Smooth muscle cell (in vitro differentiated cells): ENCODE measurements around the gene EIF4G3. TPM values are rescaled to one million over a fixed set of nuclear protein-coding genes. Genes with fewer than 3 reads are reported as not detected.
A peak's percentile ranks its signal among the peaks of the same experiment; 100 is the strongest.

Experiments used
- DNase-seq: peaks from one replicate; lab custom pipeline; 2025; ENCODE audit not compliant: unreplicated experiment; lab: John Stamatoyannopoulos, UW
- H2AFZ ChIP-seq: fragments of 200-600 bp; sonication (generic); 2 replicates; pipeline ENCODE4 v1.6.0; 2016; ENCODE audit warnings: antibody characterized with exemption, low read depth, mild to moderate bottlenecking
- H3F3A ChIP-seq: fragments of 200-600 bp; sonication (generic); 2 replicates; pipeline ENCODE4 v1.6.0; 2017; ENCODE audit warnings: antibody characterized with exemption, low read depth
- H3K27ac ChIP-seq: fragments of 200-600 bp; sonication (generic); 2 replicates; pipeline ENCODE4 v1.5.1; 2016; ENCODE audit warnings: low read depth, mild to moderate bottlenecking
- H3K27me3 ChIP-seq: fragments of 200-600 bp; sonication (generic); 2 replicates; pipeline ENCODE4 v1.6.1; 2016; ENCODE audit warnings: low read depth, mild to moderate bottlenecking
- H3K36me3 ChIP-seq: fragments of 200-600 bp; sonication (generic); 2 replicates; pipeline ENCODE4 v1.5.1; 2016; ENCODE audit warnings: low read depth
- H3K4me1 ChIP-seq: fragments of 200-600 bp; sonication (generic); 2 replicates; pipeline ENCODE4 v1.5.1; 2016; ENCODE audit warnings: low read depth
- H3K4me2 ChIP-seq: fragments of 200-600 bp; sonication (generic); 2 replicates; pipeline ENCODE4 v1.6.0; 2016; ENCODE audit warnings: mild to moderate bottlenecking
- H3K4me3 ChIP-seq: fragments of 200-600 bp; sonication (generic); 2 replicates; pipeline ENCODE4 v1.5.1; 2016; ENCODE audit warnings: mild to moderate bottlenecking
- H3K79me2 ChIP-seq: fragments of 200-600 bp; sonication (generic); 2 replicates; pipeline ENCODE4 v1.6.0; 2016; ENCODE audit warnings: low read depth, mild to moderate bottlenecking
- H3K9ac ChIP-seq: fragments of 200-600 bp; sonication (generic); 2 replicates; pipeline ENCODE4 v1.6.0; 2016; ENCODE audit warnings: low read depth
- H3K9me3 ChIP-seq: fragments of 200-600 bp; sonication (generic); replicated peaks from 2 replicates; pipeline ENCODE4 v1.5.1; 2016; ENCODE audit warnings: low read depth
- H4K20me1 ChIP-seq: fragments of 200-600 bp; sonication (generic); 2 replicates; pipeline ENCODE4 v1.6.0; 2016; ENCODE audit warnings: low read depth
- WGBS: methylation state at CpG from one replicate; pipeline ENCODE4 v1.1.7; 2016; ENCODE audit warnings: low lambda C conversion rate; 5-methylcytosine and 5-hydroxymethylcytosine counted together
- polyA plus RNA-seq: library from polyadenylated mRNA; unstranded; fragments of >200 nt; fragmentation: Nextera tagmentation; extraction: Ambion mirVana; gene quantifications from 2 replicates; pipeline ENCODE4 v1.2.1, GENCODE V29; 2016
- total RNA-seq: library from RNA; depleted of rRNA; stranded (reverse); fragments of >200 nt; gene quantifications from 2 replicates; pipeline ENCODE4 v1.2.3, GENCODE V29; 2014
- TF ChIP-seq, protein P1 (sequence below): fragments of 200-600 bp; sonication (generic); IDR thresholded peaks from 2 replicates; pipeline ENCODE4 v1.5.1; 2017; ENCODE audit warnings: borderline replicate concordance, mild to moderate bottlenecking, antibody characterized with exemption; ENCODE audit not compliant: insufficient read depth, poor library complexity, severe bottlenecking

EIF4G3 gene
- total and polyA plus RNA-seq, 2 experiments from 2014 or later = 31.5 to 49.5 TPM

DNA sequence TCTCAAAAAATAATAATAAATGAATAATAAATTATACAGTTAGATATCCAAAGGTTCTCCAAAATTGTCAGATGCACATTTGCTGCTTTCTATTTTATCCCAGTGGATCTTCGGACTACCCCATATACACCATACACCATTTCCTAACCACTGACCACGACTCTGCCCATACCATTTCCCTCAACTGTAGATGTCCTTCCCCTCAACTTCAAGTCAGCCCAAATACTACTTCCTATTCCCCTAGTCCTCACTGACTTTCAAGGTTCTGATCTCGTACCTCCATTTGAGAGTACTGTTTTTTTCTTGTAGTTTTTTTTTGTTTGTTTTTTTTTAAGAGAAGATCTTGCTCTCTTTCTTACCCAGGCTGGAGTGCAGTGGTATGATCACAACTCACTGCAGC is 19.6 kb downstream of the EIF4G3 start:
- Histone ChIP-seq H3K4me2 (no peak overlapping the region), H4K20me1 (peaks cover 74% of the 10 kb centered on the region), H3K27me3 (no peaks in the 10 kb centered on the region), H3K9ac (no peak overlapping the region), H3K27ac (no peak overlapping the region), H3K9me3 (no peaks in the 10 kb centered on the region), H3K36me3 (no peaks in the 10 kb centered on the region), H3K4me3 (no peak overlapping the region), H3K4me1 (peaks cover 5% of the 10 kb centered on the region), H3F3A (no peaks in the 10 kb centered on the region), H3K79me2 (peaks cover 96% of the 10 kb centered on the region), H2AFZ (no peak overlapping the region)
- DNase-seq = no peak
- TF ChIP-seq, protein P1, sequence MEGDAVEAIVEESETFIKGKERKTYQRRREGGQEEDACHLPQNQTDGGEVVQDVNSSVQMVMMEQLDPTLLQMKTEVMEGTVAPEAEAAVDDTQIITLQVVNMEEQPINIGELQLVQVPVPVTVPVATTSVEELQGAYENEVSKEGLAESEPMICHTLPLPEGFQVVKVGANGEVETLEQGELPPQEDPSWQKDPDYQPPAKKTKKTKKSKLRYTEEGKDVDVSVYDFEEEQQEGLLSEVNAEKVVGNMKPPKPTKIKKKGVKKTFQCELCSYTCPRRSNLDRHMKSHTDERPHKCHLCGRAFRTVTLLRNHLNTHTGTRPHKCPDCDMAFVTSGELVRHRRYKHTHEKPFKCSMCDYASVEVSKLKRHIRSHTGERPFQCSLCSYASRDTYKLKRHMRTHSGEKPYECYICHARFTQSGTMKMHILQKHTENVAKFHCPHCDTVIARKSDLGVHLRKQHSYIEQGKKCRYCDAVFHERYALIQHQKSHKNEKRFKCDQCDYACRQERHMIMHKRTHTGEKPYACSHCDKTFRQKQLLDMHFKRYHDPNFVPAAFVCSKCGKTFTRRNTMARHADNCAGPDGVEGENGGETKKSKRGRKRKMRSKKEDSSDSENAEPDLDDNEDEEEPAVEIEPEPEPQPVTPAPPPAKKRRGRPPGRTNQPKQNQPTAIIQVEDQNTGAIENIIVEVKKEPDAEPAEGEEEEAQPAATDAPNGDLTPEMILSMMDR = no peak
- 95% methylated on average over 3 of the region's 3 CpGs for WGBS

DNA sequence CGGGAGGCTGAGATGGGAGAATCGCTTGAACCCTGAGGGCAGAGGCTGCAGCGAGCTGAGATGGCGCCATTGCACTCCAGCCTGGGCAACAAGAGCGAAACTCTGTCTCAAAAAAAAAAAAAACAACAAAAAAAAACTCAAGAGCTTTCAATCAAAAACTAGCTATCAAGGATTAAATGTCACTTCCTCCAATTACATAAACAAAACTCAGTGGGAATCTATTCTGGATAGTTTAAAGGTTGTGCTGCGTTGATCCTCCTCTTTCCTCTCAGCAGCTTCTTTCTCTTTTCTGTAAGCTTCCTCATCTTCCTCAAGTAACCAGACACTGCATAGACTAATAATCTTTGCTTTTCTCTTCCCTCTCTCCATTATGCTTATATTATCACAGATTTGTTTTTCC is 20.7 kb downstream of the EIF4G3 start:
- 96% methylated on average over 6 of the region's 6 CpGs for WGBS
- Histone ChIP-seq H3K9me3 (no peaks in the 10 kb centered on the region), H3K36me3 (no peaks in the 10 kb centered on the region), H2AFZ (no peak overlapping the region), H3F3A (peaks cover 4% of the 10 kb centered on the region), H3K9ac (no peak overlapping the region), H3K4me1 (peaks cover 5% of the 10 kb centered on the region), H4K20me1 (peaks cover 64% of the 10 kb centered on the region), H3K27ac (no peak overlapping the region), H3K4me3 (no peak overlapping the region), H3K79me2 (peaks cover 94% of the 10 kb centered on the region), H3K27me3 (no peaks in the 10 kb centered on the region), H3K4me2 (no peak overlapping the region)
- TF ChIP-seq, protein P1 = no peak
- DNase-seq = no peak

DNA sequence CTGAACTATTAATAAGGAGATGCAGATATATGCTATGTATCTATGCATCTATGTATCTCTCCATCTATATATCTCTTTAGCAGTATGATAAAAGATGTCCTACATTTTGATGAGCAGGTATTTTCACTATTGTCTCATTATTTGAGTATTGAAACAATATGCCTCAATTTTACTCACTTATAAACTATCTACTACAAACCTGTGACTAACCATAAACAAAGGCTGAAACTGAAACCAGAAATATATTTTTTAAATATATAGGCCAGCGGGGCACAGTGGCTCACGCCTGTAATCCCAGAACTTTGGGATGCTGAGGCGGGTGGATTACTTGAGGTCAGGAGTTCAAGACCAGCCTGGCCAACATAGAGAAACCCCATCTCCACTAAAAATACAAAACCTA is 22.0 kb downstream of the EIF4G3 start:
- 81% methylated on average over 3 of the region's 3 CpGs for WGBS

DNA sequence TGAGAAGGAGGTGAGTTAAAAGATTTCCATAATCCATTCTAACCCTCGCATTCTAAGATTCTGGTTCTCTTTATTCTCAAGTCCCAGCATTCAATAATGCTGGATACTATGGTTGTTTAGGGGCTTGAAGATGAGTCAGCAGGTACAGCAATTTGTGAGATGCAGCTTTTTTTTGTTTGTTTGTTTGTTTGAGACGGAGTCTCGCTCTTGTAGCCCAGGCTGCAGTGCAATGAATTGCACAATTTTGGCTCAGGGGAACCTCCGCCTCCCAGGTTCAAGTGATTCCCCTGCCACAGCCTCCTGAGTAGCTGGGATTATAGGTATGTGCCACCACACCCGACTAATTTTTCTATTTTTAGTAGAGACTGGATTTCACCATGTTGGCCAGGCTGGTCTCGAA is 23.3 kb downstream of the EIF4G3 start:
- Histone ChIP-seq H3K9ac (no peak overlapping the region), H3K4me2 (no peak overlapping the region), H3K27me3 (no peaks in the 10 kb centered on the region), H3K27ac (peak overlapping the region; percentile 43), H3K4me1 (peaks cover 11% of the 10 kb centered on the region), H3K4me3 (no peak overlapping the region), H4K20me1 (peaks cover 47% of the 10 kb centered on the region), H3F3A (peaks cover 12% of the 10 kb centered on the region), H3K79me2 (peaks cover 68% of the 10 kb centered on the region), H3K9me3 (no peaks in the 10 kb centered on the region), H3K36me3 (no peaks in the 10 kb centered on the region), H2AFZ (no peak overlapping the region)
- 94% methylated on average over 6 of the region's 6 CpGs for WGBS
- DNase-seq = no peak
- TF ChIP-seq, protein P1 = no peak

More for the DNA sequence above, 22.0 kb downstream of the EIF4G3 start:
- Histone ChIP-seq H3F3A (peaks cover 7% of the 10 kb centered on the region), H3K4me2 (no peak overlapping the region), H3K9me3 (no peaks in the 10 kb centered on the region), H4K20me1 (peaks cover 53% of the 10 kb centered on the region), H3K79me2 (peaks cover 81% of the 10 kb centered on the region), H3K36me3 (no peaks in the 10 kb centered on the region), H3K9ac (no peak overlapping the region), H3K4me1 (peaks cover 11% of the 10 kb centered on the region), H3K27me3 (no peaks in the 10 kb centered on the region), H2AFZ (no peak overlapping the region), H3K27ac (no peak overlapping the region), H3K4me3 (no peak overlapping the region)
- DNase-seq = no peak
- TF ChIP-seq, protein P1 = no peak
